ENCODE results near the gene DNMT1.

GRCh38 chr19:10226021-10226375, 31.2 kb upstream of the DNMT1 start:
- TF ChIP-seq CTCF (IDR thresholded peaks at IDR 0.05; ENCODE audit: poor library complexity, severe bottlenecking) (no peak), SMC3 (conservative IDR thresholded peaks at IDR 0.05; ENCODE audit: poor library complexity) (no peak), EP300 (conservative IDR thresholded peaks at IDR 0.05; ENCODE audit: poor library complexity, severe bottlenecking) (no peak), POLR2AphosphoS5 (IDR thresholded peaks at IDR 0.05) (no peak), EZH2 (IDR thresholded peaks at IDR 0.05; ENCODE audit: borderline replicate concordance, insufficient read depth, low read length, poor library complexity, severe bottlenecking) (no peak), RAD21 (conservative IDR thresholded peaks at IDR 0.05) (no peak), REST (IDR thresholded peaks at IDR 0.05; ENCODE audit: borderline replicate concordance) (no peak)
